Motor neuron (in vitro differentiated cells): ENCODE data around the gene CD200R1. TPM values are rescaled to one million over a fixed set of nuclear protein-coding genes. Genes with fewer than 3 reads are reported as not detected.
A peak's percentile ranks its signal among the peaks of the same experiment; 100 is the strongest.

Experiments
- ATAC-seq, 8 experiments: fragments of 200-7000 bp; cut with Tn5 transposase; replicated peaks in 6 of 8; 2 replicates each; pipeline ENCODE4 v1.8.0; 2021; ENCODE audit warnings: mild to moderate bottlenecking in 8 of 8, moderate library complexity in 8 of 8
- H3K27ac ChIP-seq, 2 donors: fragments of 250-450 bp; sonication (Bioruptor Pico); 2 replicates each; pipeline ENCODE4 v1.9.0; 2021; ENCODE audit warnings: antibody characterized with exemption in 2 of 2, mild to moderate bottlenecking in 2 of 2, moderate library complexity in 1 of 2
- H3K4me1 ChIP-seq, 2 donors: fragments of 250-450 bp; sonication (Bioruptor Pico); replicated peaks in 1 of 2; 2 replicates each; pipeline ENCODE4 v1.6.1; 2021; ENCODE audit warnings: antibody characterized with exemption in 2 of 2, mild to moderate bottlenecking in 2 of 2, moderate library complexity in 1 of 2
- H3K4me3 ChIP-seq, 5 donors: fragments of 250-450 bp; sonication (Bioruptor Pico); 2 replicates each; pipeline ENCODE4 v1.9.0; 2021; ENCODE audit warnings: antibody characterized with exemption in 5 of 5, mild to moderate bottlenecking in 5 of 5, moderate library complexity in 4 of 5
- WGBS, 10 experiments: fragments of 450-650 bp; shearing (Covaris generic); methylation state at CpG; one replicate each; pipeline ENCODE4 v1.0.0; 2022; 5-methylcytosine and 5-hydroxymethylcytosine counted together
- in situ Hi-C, 9 experiments: fragments of 400-800 bp; cut with MboI; loops; one replicate each; pipeline ENCODE4 v1.15.0; 2021; ENCODE audit warnings: low sequenced_read_pairs in 9 of 9, low pct_unique_long_range_greater_than_20kb in 2 of 9; ENCODE audit not compliant: unreplicated experiment in 9 of 9
- total RNA-seq, 8 experiments: library from RNA; unstranded; fragments of 300-600 nt; gene quantifications; 2 replicates each; pipeline versions ENCODE4 v1.2.3 to v1.2.4, GENCODE V29; 2022

Gene CD200R1
- total RNA-seq, 8 experiments from 2014 or later = 0.05 to 0.18 (median 0.09) TPM; not detected in 2

DNA sequence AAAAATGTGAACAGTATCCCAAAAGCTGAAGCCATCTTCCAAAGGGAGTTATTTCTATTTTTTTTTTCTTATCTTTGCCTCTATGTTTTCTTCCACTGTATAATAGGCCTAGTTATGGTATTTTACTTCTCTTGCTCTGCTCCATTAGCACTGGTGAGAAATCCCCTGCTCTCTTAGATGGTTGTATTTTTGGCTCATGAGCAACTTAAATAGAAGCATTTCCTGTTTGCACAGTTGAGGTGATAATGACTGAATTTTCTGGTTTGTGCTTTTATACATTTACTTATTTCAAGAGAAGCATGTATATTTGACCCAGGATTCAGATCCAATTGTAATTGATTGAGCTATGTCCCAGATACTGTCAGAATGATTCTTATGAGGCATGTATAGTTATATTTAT, 66.7 kb downstream of the CD200R1 start:
- no peaks in the 10 kb centered on the region for H3K4me1 ChIP-seq
- in situ Hi-C loops = no loop called here
- ATAC-seq = no peak
- no peak overlapping the region for H3K4me3 ChIP-seq
- no peak overlapping the region for H3K27ac ChIP-seq

DNA sequence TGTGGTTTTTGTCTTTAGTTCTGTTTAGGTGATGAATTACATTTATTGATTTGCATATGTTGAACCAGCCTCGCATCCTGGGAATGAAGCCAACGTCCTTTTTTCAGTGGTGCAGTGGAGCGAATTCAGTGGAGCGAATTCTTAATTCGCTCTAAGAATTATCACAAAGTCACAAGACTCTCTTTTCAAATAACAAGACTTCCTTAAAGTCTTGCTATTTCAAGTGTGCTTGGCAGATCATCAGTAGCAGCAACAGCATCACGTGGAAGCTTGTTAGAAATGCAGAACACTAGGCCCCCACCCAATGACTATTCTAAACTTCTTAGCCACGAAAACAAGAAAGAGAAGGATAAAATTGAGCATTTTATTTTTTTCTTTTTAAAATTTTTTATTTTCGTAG, 70.1 kb downstream of the CD200R1 start:
- Histone ChIP-seq H3K4me1 (no peaks in the 10 kb centered on the region), H3K4me3 (no peak overlapping the region), H3K27ac (no peak overlapping the region)
- peak in 1 of 8 experiments; percentile 52 for ATAC-seq
- in situ Hi-C loops = no loop called here
- WGBS, 10 experiments = 21 to 92% (median 83%) methylated on average over 2 to 8 of the region's 8 CpGs

DNA sequence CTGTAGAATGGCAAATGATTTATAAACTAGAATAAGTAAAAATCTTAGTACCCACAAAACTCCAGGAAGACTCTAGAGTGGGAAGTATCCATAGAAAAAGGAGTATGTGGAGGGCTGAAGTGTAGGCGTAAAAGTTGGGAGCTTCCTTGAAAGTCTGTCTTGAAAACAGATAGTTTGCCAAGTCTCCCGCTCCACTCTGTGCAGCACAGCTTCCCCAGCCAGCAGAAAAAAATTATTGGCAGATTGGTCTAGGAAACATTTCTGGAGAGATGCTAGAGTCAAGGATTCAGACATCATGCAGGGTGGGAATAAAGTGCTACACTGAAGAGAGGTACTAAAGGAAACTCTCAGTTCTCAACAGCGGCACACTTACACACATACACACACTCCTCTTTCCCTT, 74.8 kb downstream of the CD200R1 start:
- WGBS, 10 experiments = 0 to 100% (median 75%) methylated on average over 1 to 3 of the region's 3 CpGs
- H3K4me3 ChIP-seq = no peak overlapping the region
- H3K27ac ChIP-seq = no peak overlapping the region
- ATAC-seq = peak in 1 of 8 experiments; percentile 46
- no peaks in the 10 kb centered on the region for H3K4me1 ChIP-seq
- in situ Hi-C loops = no loop called here

DNA sequence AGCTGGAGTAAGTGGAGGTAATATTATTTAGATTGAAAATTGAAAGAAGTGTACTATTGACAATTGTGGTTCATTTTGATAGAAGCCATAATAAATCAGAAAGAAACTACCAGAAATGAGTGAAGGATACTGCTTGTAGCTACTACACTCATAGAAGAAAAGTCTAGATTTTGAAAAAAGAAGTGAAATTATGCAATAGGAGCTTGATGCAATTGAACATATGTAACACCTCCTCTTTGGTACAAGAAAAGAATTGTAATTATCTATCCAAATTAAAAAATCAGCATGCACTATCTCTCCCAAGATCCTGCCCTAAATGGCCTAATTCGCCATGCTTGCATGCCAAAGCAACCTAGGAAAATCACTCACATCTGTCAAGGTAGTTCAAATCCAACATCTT, 77.1 kb downstream of the CD200R1 start:
- no peak overlapping the region for H3K4me3 ChIP-seq
- no peak overlapping the region for H3K27ac ChIP-seq
- in situ Hi-C loops = no loop called here
- ATAC-seq = no peak
- WGBS, 10 experiments = 25 to 100% (median 90%) methylated on average over 1 of the region's 1 CpG; no CpG with 5 or more reads in 2 of the 10 experiments
- no peaks in the 10 kb centered on the region for H3K4me1 ChIP-seq

DNA sequence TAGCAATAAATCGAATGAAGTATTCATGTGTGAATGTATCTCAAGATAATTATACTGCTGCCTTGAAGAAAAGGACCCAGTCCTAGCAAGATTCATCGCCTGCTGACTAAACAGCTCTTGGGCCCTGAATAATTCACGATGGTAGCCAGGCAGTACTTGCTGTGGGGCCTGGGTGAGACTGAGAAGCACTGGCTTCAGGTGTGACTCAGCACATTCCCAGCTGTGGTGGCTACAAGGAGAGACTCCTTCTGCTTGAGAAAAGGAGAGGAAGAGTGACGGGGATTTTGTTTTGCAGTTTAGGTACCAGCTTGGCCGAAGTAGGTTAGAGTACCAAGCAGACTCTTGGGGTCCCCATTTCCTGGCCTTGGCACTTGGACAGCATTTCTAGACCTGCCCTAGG, 80.6 kb downstream of the CD200R1 start:
- WGBS, 10 experiments = 40 to 100% (median 84%) methylated on average over 1 to 5 of the region's 5 CpGs
- H3K4me3 ChIP-seq = no peak overlapping the region
- H3K27ac ChIP-seq = no peak overlapping the region
- in situ Hi-C loops = no loop called here
- peak in 6 of 8 experiments; percentile 18 to 74 (median 38) for ATAC-seq
- H3K4me1 ChIP-seq = no peaks in the 10 kb centered on the region

DNA sequence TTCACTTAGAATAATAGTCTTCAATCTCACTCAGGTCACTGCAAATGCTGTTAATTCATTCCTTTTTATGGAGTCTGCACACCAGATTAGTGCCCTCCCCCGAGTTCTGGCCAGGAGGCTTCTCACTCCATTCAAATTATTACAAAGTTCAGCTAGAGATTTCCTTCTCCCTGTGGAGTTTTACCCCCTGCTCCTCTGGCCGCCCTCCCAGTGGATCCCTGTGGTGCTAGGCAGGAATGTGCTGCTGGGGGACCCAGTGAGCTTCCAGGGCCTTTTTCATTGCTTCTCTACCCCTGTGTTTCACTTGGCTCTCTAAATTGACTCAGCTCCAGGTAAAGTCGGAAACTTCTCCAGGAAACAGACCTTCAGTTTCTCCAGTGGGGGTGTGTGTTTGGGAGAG, 85.5 kb downstream of the CD200R1 start:
- H3K27ac ChIP-seq = no peak overlapping the region
- no peak for ATAC-seq
- no peak overlapping the region for H3K4me3 ChIP-seq
- no peaks in the 10 kb centered on the region for H3K4me1 ChIP-seq
- WGBS, 10 experiments = 0 to 100% (median 71%) methylated on average over 1 to 3 of the region's 3 CpGs; no CpG with 5 or more reads in 2 of the 10 experiments
- in situ Hi-C loops = no loop called here

DNA sequence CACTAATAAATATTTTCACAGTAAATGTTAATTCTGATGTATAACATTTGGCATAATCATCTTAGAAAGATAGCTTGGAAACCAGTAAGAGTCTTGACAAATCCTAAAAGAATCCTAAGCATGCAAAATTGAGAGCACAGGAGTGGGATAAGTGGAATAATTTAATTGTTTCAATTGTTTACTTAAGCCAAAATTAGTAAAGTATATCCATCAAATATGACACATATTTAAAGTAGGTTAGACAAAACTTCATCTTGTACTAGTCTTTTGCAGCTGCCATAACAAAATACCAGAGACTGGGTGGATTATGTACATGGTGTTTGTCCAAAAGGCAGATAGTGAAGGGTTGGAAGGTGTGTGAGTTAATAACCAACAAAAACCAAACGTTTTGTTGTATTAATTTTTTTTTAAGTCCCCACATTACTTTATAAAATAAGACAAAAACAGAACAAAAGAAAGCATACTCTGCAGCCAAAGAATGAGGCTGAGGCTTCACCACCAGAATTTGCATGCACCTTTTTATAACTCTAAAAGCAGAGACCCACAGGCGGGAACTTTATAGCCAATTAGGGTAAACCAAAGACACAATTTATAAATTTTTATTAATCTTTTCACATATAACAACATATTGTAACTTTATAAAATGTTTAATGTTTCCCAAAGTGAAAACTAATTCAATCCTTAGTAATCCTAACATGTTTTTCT, 86.4 kb downstream of the CD200R1 start:
- WGBS, 10 experiments = 0 to 75% (median 51%) methylated on average over 2 of the region's 2 CpGs; no CpG with 5 or more reads in 1 of the 10 experiments
- H3K4me1 ChIP-seq = no peaks in the 10 kb centered on the region
- in situ Hi-C loops = no loop called here
- ATAC-seq = no peak
- H3K27ac ChIP-seq = no peak overlapping the region
- H3K4me3 ChIP-seq = no peak overlapping the region

DNA sequence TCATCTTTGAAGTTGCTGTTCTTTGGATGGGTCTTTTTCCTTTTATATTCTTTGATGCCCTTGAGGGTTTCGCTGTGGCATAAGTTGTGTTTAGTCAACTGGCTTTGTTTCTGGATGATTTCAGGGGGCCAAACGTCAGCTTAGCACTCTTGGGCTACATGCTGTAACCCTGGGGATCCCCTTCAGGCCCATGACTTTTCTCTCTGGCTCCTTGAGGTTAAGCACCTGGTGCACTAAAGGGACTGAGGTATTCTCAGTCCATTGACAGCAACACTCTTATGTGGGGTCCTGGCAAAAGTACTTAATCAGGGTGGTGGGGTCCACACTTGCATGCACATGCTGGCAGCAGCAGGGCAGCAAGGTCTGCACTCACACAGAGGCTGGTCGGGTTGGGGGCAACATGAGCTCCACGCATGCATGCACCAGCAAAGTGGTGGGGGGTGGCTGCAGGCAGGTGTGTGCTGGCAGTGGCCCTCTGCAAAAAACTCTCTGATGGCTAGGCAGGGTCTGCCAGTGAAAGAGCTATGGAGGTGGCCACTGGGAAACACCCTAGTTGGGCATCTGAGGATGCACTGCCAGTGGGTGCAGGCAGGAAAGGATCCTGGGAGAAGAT, 90.1 kb downstream of the CD200R1 start:
- ATAC-seq = no peak
- Histone ChIP-seq H3K27ac (no peak overlapping the region), H3K4me3 (no peak overlapping the region), H3K4me1 (no peaks in the 10 kb centered on the region)
- in situ Hi-C loops = no loop called here
- WGBS, 10 experiments = 0 to 83% (median 44%) methylated on average over 1 to 2 of the region's 4 CpGs; no CpG with 5 or more reads in 3 of the 10 experiments

DNA sequence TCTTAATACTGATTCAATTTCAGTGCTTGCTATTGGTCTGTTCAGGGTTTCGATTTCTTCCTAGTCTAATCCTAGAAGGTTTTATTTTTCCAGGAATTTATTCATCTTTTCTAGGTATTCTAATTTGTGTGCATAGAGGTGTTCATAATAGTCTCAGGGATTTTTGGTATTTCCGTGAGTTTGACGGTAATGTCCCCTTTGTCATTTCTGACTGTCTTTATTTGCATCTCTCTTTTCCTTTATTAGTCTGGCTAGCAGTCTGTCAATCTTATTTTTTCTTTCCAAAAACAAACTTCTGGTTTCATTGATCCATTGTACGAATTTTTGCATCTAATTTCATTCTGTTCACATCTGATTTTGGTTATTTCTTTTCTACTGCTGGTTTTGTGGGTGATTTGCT, 93.0 kb downstream of the CD200R1 start:
- no peak for ATAC-seq
- in situ Hi-C loops = no loop called here
- H3K27ac ChIP-seq = no peak overlapping the region
- H3K4me3 ChIP-seq = no peak overlapping the region
- 23 to 91% (median 75%) methylated on average over 1 to 4 of the region's 4 CpGs for WGBS, 10 experiments
- H3K4me1 ChIP-seq = no peaks in the 10 kb centered on the region

DNA sequence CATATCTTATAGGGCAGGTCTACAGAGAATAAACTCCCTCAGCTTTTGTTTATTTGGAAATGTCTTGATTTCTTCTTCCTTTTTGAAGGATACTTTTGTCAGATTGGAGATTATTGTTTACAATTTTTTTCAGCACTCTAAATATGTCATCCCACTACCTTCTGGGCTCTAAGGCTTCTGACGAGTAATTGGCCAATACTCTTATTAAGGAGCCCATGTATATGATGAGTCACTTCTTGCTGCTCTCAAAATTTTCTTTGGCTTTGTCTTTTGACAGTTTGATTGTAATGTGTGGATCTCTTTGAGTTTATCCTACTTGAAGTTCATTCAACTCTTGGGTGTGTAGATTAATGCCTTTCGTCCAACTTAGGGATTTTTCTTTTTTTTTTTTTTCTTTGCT, 99.3 kb downstream of the CD200R1 start:
- Histone ChIP-seq H3K27ac (no peak overlapping the region), H3K4me3 (no peak overlapping the region), H3K4me1 (no peaks in the 10 kb centered on the region)
- ATAC-seq = no peak
- in situ Hi-C loops = no loop called here
- 20 to 100% (median 79%) methylated on average over 1 to 2 of the region's 2 CpGs; no CpG with 5 or more reads in 1 of the 10 experiments for WGBS, 10 experiments

DNA sequence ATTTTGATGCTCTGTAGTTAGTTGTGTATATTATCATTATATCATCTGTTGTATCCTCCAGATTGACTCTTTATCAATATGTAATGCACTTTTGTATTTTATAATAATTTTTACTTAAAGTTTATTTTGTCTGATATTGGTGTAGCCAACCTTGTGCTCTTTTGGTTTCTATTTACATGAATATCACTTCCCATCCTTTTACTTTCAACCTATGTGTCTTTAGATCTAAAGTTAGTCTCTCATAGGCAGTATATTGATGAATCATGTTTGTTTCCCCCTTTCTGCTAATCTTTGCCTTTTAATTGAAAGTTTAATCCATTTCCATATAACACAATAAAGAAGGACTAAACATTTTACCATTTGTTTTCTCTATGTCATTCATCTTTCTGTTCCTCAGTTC, 100.2 kb downstream of the CD200R1 start:
- Histone ChIP-seq H3K27ac (no peak overlapping the region), H3K4me3 (no peak overlapping the region), H3K4me1 (no peaks in the 10 kb centered on the region)
- ATAC-seq = no peak
- in situ Hi-C loops = no loop called here

DNA sequence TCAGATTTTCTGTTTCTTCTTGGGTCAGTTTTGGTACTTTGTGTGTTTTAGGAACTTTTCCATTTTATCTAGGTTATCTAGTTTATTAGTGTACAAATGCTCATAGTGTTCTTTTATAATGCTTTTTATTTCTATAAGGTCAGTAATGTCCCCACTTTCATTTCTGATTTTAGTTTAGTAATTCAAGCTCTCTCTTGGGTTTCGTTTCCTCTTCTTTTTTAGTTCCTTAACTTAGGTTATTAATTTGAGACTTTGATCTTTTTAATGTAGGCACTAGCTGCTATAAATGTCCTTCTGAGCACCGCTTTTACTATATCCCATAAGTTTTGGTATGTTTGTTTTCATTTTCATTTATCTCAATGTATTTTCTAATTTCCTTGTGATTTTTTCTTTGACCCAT, 101.3 kb downstream of the CD200R1 start:
- 15 to 91% (median 74%) methylated on average over 1 to 2 of the region's 2 CpGs for WGBS, 10 experiments
- in situ Hi-C loops = no loop called here
- Histone ChIP-seq H3K4me3 (no peak overlapping the region), H3K27ac (no peak overlapping the region), H3K4me1 (no peaks in the 10 kb centered on the region)
- no peak for ATAC-seq

DNA sequence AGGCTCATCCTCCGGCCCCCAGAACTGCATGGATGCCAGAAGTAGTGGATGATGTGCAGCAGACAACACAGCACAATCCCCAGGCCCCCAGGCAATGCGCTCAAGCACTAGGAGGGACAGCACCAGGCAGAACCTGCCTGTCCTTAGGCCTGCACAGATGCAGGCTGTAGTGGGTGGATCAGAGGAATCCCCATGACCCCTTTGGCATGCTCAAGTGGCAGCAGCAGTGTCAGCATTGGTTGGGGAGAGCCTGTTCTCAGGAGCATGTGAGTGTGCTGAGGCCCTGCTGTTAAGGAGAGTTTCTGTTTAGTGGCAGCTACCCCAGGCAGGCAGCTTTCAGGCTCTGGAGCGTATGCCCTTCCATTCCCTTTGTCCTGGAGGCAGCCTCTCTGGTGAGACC, 103.2 kb downstream of the CD200R1 start:
- Histone ChIP-seq H3K4me1 (no peaks in the 10 kb centered on the region), H3K4me3 (no peak overlapping the region), H3K27ac (no peak overlapping the region)
- no peak for ATAC-seq
- in situ Hi-C loops = no loop called here
- WGBS, 10 experiments = 33 to 89% (median 73%) methylated on average over 1 to 3 of the region's 3 CpGs; no CpG with 5 or more reads in 6 of the 10 experiments
